ENCODE results near the gene POR.

DNA sequence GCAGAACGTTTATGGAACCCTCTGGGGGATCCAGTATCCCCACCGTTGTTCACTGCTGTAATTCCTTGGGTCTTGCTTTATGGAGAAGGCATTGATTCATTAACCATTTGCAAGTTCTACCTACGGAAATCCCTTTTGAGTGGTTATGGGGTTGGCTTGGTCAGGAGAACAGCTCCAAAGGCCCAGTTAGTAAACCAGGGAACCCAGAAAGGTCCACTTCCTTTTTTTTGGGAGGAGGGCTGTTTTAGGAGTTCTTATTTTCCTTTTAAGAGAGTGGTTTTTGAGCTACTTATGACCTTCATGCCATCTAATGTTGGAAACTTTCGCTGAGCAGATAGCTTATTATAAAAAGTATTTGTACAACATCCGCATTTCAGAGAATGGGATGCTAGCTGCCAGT lies 1.3 kb downstream of the POR start:
- TF ChIP-seq, protein P1, sequence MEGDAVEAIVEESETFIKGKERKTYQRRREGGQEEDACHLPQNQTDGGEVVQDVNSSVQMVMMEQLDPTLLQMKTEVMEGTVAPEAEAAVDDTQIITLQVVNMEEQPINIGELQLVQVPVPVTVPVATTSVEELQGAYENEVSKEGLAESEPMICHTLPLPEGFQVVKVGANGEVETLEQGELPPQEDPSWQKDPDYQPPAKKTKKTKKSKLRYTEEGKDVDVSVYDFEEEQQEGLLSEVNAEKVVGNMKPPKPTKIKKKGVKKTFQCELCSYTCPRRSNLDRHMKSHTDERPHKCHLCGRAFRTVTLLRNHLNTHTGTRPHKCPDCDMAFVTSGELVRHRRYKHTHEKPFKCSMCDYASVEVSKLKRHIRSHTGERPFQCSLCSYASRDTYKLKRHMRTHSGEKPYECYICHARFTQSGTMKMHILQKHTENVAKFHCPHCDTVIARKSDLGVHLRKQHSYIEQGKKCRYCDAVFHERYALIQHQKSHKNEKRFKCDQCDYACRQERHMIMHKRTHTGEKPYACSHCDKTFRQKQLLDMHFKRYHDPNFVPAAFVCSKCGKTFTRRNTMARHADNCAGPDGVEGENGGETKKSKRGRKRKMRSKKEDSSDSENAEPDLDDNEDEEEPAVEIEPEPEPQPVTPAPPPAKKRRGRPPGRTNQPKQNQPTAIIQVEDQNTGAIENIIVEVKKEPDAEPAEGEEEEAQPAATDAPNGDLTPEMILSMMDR (IDR thresholded peaks at IDR 0.05): no peak
- TF ChIP-seq CREB1 (CRISPR knock-in tag; IDR thresholded peaks at IDR 0.05) (no peak), FOXJ3 (CRISPR knock-in tag; IDR thresholded peaks at IDR 0.05; ENCODE audit: borderline replicate concordance) (no peak), FOXP1 (CRISPR knock-in tag; IDR thresholded peaks at IDR 0.05; ENCODE audit: borderline replicate concordance) (no peak), RORB (CRISPR knock-in tag; IDR thresholded peaks at IDR 0.05) (no peak), NFATC4 (CRISPR knock-in tag; IDR thresholded peaks at IDR 0.05) (no peak)
- TF ChIP-seq, protein P2, sequence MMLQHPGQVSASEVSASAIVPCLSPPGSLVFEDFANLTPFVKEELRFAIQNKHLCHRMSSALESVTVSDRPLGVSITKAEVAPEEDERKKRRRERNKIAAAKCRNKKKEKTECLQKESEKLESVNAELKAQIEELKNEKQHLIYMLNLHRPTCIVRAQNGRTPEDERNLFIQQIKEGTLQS (CRISPR knock-in tag; conservative IDR thresholded peaks at IDR 0.05): no peak
- TF ChIP-seq, protein P3, sequence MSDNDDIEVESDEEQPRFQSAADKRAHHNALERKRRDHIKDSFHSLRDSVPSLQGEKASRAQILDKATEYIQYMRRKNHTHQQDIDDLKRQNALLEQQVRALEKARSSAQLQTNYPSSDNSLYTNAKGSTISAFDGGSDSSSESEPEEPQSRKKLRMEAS (CRISPR knock-in tag; IDR thresholded peaks at IDR 0.05): no peak

All from WTC11 (cell line).